Measurements from ENCODE around the gene MYO10. TPM values are rescaled to one million over a fixed set of nuclear protein-coding genes. Genes with fewer than 3 reads are reported as not detected.

MYO10 gene
- total and polyA plus RNA-seq, 4 experiments from 2014 or later, result 0.05 to 0.17 TPM; not detected in 2

DNA sequence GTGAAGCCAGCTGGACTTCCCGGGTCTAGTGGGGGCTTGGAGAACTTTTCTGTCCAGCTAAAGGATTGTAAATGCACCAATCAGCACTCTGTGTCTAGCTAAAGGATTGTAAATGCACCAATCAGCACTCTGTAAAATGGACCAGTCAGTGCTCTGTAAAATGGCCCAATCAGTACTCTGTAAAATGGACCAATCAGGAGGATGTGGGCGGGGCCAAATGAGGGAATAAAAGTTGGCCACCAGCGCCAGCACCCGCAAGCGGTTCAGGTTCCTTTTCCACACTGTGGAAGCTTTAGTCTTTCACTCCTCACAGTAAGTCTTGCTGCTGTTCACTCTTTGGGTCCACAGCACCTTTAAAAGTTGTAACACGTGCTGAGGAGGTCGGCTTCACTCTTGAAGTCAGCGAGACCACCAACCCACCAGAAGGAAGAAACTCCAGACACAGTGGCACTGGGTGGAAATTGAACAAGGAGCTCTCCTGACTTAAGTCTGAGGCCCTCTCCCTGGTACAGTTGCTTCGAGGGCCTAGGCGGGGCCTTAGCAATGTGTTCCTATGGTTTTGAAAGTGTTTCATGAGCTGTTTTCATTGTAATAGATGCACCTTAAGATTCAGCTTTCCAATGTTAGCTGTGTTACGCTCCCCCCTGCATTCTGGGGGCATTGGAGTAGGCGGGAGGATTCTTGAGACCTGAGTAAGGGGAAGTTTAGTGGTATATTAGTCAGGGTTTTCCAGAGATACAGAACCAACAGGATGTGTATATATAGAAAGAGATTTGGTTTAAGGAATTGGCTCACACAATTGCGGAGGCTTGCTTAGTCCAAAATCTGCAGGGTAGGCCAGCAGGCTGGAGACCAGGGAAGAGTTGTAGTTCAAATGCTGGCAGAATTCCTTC lies 21.5 kb upstream of the MYO10 start:
- no peak for DNase-seq
- Histone ChIP-seq H3K4me3 (ENCODE audit: low read length in 2 of 2) (no peak overlapping the region), H3K36me3 (ENCODE audit: insufficient read depth, low read length) (no peaks in the 10 kb centered on the region), H3K4me1 (ENCODE audit: insufficient read depth, low read length) (no peaks in the 10 kb centered on the region), H3K27me3 (ENCODE audit: insufficient read depth, low read length) (no peaks in the 10 kb centered on the region), H3K27ac (ENCODE audit: low read depth, low read length) (no peak overlapping the region), H3K9me3 (ENCODE audit: control insufficient read depth in 1 of 2, low read length in 2 of 2) (no peaks in the 10 kb centered on the region)
- Mint-ChIP-seq H3K4me3 (no peak overlapping the region), H3K9me3 (peaks cover 0 to 4% (median 2%) of the 10 kb centered on the region in 8 donors), H3K36me3 (no peaks in the 10 kb centered on the region), H3K4me1 (no peaks in the 10 kb centered on the region), H3K27me3 (no peaks in the 10 kb centered on the region), H3K27ac (no peak overlapping the region)
- intact Hi-C loops (cut with micrococcal nuclease), result no loop called here
- CTCF ChIA-PET (ENCODE audit: partially characterized antibody), result no interaction called here
- POLR2A ChIA-PET (ENCODE audit: partially characterized antibody), result no interaction called here

DNA sequence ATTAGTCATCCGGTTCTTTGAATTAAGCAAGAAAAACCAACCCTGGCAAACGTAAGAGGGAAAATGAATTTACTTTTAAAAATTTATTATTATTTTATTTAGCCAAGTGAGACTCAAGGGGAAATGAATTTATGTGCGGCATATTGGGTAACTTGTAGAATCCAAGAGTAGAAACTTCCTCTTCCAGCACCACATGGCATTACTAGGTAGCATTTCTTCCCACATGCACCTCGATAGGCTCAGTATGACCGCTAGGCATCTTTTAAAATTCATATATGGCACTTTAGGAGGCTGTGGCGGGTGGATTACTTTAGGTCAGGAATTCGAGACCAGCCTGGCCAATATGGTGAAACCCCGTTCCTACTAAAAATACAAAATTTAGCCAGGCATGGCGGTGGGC lies 17.6 kb upstream of the MYO10 start:
- Mint-ChIP-seq H3K27ac (no peak overlapping the region), H3K4me3 (no peak overlapping the region), H3K4me1 (no peaks in the 10 kb centered on the region), H3K9me3 (peaks cover 0 to 11% (median 3%) of the 10 kb centered on the region in 8 donors), H3K27me3 (no peaks in the 10 kb centered on the region), H3K36me3 (no peaks in the 10 kb centered on the region)
- no peaks in the 10 kb centered on the region for H3K4me1 ChIP-seq (ENCODE audit: insufficient read depth, low read length)
- no peaks in the 10 kb centered on the region for H3K9me3 ChIP-seq (ENCODE audit: control insufficient read depth in 1 of 2, low read length in 2 of 2)
- ChIA-PET CTCF (ENCODE audit: partially characterized antibody) (no interaction called here), POLR2A (ENCODE audit: partially characterized antibody) (no interaction called here)
- H3K27me3 ChIP-seq (ENCODE audit: insufficient read depth, low read length), result no peaks in the 10 kb centered on the region
- intact Hi-C loops (cut with micrococcal nuclease), result no loop called here
- no peaks in the 10 kb centered on the region for H3K36me3 ChIP-seq (ENCODE audit: insufficient read depth, low read length)
- H3K27ac ChIP-seq (ENCODE audit: low read depth, low read length), result no peak overlapping the region
- H3K4me3 ChIP-seq (ENCODE audit: low read length in 2 of 2), result no peak overlapping the region
- DNase-seq, result no peak

DNA sequence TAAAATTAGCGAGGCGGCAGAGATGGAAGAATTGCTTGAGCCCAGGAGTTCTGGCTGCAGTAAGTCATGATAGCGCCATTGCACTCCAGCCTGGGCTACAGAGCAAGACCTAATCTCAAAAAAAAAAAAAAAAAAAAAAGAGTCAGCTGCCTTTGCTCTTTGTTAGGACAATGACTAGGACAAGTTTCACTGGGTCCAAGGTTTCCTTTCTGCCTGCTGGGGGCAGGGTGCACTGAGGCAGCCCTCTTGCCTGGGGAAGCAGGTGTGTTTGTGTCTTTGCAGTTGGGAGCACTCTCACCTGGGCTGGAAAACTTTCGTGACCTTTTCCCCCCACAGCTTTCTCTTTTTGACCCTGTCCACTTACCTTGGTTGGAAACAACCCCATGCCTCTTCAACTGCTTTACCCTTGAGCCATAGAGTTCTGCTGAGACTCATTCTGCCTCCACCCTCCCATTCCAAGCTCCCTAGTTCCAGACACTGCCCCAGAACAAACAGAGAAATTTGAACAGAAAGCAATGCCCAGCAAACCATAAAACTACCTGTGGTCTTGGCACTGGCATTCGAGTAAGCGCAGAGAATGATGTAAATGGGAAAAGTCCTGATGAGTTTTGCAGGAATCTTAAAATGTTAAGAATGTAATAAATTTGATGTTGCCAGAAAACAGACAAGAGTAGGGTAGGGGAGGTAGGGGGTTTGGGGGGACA lies 17.0 kb upstream of the MYO10 start:
- intact Hi-C loops (cut with micrococcal nuclease), result no loop called here
- H3K9me3 Mint-ChIP-seq, result peaks cover 0 to 11% (median 4%) of the 10 kb centered on the region in 8 donors
- no peaks in the 10 kb centered on the region for H3K4me1 Mint-ChIP-seq
- no peak for DNase-seq
- Histone ChIP-seq H3K27me3 (ENCODE audit: insufficient read depth, low read length) (no peaks in the 10 kb centered on the region), H3K36me3 (ENCODE audit: insufficient read depth, low read length) (no peaks in the 10 kb centered on the region), H3K9me3 (ENCODE audit: control insufficient read depth in 1 of 2, low read length in 2 of 2) (no peaks in the 10 kb centered on the region), H3K4me1 (ENCODE audit: insufficient read depth, low read length) (no peaks in the 10 kb centered on the region), H3K27ac (ENCODE audit: low read depth, low read length) (no peak overlapping the region), H3K4me3 (ENCODE audit: low read length in 2 of 2) (no peak overlapping the region)
- no peaks in the 10 kb centered on the region for H3K36me3 Mint-ChIP-seq
- POLR2A ChIA-PET (ENCODE audit: partially characterized antibody), result no interaction called here
- no peaks in the 10 kb centered on the region for H3K27me3 Mint-ChIP-seq
- CTCF ChIA-PET (ENCODE audit: partially characterized antibody), result no interaction called here
- H3K4me3 Mint-ChIP-seq, result no peak overlapping the region
- H3K27ac Mint-ChIP-seq, result no peak overlapping the region

DNA sequence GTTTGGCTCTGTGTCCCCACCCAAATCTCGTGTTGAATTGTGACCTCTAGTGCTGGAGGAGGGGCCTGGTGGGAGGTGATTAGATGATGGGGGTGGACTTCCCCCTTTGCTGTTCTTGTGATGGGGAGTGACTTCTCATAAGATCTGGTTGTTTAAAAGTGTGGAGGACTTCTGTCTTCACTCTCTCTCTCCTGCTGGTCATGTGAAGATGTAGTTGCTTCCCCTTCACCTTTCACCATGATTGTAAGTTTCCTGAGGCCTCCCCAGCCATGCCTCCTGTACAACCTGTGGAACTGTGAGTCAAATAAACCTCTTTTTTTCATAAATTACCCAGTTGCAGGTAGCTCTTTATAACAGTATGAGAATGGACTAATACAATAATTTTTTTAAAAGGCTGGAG lies 10.6 kb upstream of the MYO10 start:
- no peak overlapping the region for H3K4me3 ChIP-seq (ENCODE audit: low read length in 2 of 2)
- no peak for DNase-seq
- Mint-ChIP-seq H3K27ac (no peak overlapping the region), H3K27me3 (no peaks in the 10 kb centered on the region), H3K4me1 (no peaks in the 10 kb centered on the region), H3K4me3 (no peak overlapping the region), H3K36me3 (no peaks in the 10 kb centered on the region), H3K9me3 (peaks cover 9 to 29% (median 20%) of the 10 kb centered on the region in 8 donors)
- ChIA-PET POLR2A (ENCODE audit: partially characterized antibody) (no interaction called here), CTCF (ENCODE audit: partially characterized antibody) (no interaction called here)
- H3K9me3 ChIP-seq (ENCODE audit: control insufficient read depth in 1 of 2, low read length in 2 of 2), result no peaks in the 10 kb centered on the region
- no peaks in the 10 kb centered on the region for H3K4me1 ChIP-seq (ENCODE audit: insufficient read depth, low read length)
- H3K27me3 ChIP-seq (ENCODE audit: insufficient read depth, low read length), result no peaks in the 10 kb centered on the region
- H3K27ac ChIP-seq (ENCODE audit: low read depth, low read length), result no peak overlapping the region
- intact Hi-C loops (cut with micrococcal nuclease), result no loop called here
- no peaks in the 10 kb centered on the region for H3K36me3 ChIP-seq (ENCODE audit: insufficient read depth, low read length)

DNA sequence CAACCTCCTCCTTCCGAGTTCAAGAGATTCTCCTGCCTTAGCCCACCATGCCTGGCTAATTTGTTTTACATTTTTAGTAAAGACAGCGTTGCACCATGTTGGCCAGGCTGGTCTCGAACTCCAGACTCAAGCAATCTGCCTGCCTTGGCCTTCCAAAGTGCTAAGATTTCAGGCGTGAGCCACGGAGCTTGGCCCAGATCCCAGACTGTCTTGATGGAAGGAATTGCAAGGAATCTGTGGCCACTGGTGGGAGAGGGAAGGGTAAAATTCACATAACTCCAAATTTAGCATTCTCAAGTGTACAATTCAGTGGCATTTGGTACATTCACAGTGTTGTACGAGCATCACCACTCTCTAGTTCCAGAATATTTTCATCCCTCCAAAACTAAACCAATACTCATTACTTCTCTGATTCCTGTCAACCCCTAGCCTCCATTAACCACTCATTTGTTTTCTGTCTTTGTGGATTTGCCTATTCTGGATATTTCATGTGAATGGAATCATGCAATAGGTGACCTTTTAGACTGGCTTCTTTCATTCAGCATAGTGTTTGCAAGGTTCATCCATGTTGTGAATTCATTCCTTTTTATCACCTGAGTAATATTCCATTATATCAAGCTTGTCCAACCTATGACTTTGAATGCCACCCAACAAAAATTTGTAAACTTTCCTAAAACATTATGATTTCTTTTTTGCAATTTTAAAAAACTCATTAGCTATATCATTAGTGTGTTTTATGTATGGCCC lies 8.9 kb upstream of the MYO10 start:
- Histone ChIP-seq H3K4me3 (ENCODE audit: low read length in 2 of 2) (no peak overlapping the region), H3K9me3 (ENCODE audit: control insufficient read depth in 1 of 2, low read length in 2 of 2) (no peaks in the 10 kb centered on the region), H3K27ac (ENCODE audit: low read depth, low read length) (no peak overlapping the region), H3K27me3 (ENCODE audit: insufficient read depth, low read length) (no peaks in the 10 kb centered on the region), H3K36me3 (ENCODE audit: insufficient read depth, low read length) (no peaks in the 10 kb centered on the region), H3K4me1 (ENCODE audit: insufficient read depth, low read length) (no peaks in the 10 kb centered on the region)
- Mint-ChIP-seq H3K4me3 (no peak overlapping the region), H3K36me3 (no peaks in the 10 kb centered on the region), H3K9me3 (peaks cover 9 to 29% (median 20%) of the 10 kb centered on the region in 8 donors), H3K27ac (no peak overlapping the region), H3K4me1 (no peaks in the 10 kb centered on the region), H3K27me3 (peaks cover 0 to 5% of the 10 kb centered on the region in 2 donors)
- ChIA-PET CTCF (ENCODE audit: partially characterized antibody) (no interaction called here), POLR2A (ENCODE audit: partially characterized antibody) (no interaction called here)
- DNase-seq, result no peak
- intact Hi-C loops (cut with micrococcal nuclease), result no loop called here

DNA sequence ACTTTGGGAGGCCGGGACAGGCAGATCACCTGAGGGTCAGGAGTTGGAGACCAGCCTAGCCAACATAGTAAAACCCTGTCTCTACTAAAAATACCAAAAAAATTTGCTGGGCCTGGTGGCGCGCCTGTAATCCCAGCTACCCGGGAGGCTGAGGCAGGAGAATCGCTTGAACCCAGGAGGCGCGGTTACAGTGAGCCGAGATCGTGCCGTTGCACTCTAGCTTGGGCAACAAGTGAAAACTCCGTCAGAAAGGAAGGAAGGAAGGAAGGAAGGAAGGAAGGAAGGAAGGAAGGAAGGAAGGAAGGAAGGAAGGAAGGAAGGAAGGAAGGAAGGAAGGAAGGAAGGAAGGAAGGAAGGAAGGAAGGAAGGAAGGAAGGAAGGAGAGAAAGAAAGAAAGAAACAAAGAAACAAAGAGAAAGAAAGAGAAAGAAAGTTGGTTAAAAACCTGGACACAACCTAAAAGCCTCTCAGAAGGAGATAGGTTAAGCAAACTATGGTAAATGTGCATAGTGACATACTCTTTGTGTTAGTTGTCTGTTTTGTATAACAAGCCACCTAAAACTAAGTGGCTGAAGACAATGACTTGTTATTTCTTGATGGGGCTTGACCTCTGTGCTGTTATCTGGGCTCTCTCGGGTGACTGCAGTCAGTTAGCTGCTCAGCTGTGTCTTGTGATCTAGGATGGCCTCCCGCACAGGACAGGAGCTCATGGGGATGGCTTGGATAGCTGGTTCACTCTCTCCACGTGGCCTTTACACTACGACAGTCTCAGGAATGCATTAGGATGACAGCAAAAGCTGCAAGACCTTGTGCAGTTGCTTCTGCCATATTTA lies 8.0 kb upstream of the MYO10 start:
- no peaks in the 10 kb centered on the region for H3K36me3 Mint-ChIP-seq

More for the DNA sequence above, 8.0 kb upstream of the MYO10 start:
- CTCF ChIA-PET (ENCODE audit: partially characterized antibody), result no interaction called here
- H3K27ac Mint-ChIP-seq, result no peak overlapping the region
- H3K4me3 Mint-ChIP-seq, result no peak overlapping the region
- H3K36me3 ChIP-seq (ENCODE audit: insufficient read depth, low read length), result no peaks in the 10 kb centered on the region
- DNase-seq, result no peak
- no peak overlapping the region for H3K27ac ChIP-seq (ENCODE audit: low read depth, low read length)
- H3K4me3 ChIP-seq (ENCODE audit: low read length in 2 of 2), result no peak overlapping the region
- no peaks in the 10 kb centered on the region for H3K4me1 ChIP-seq (ENCODE audit: insufficient read depth, low read length)
- no peaks in the 10 kb centered on the region for H3K27me3 ChIP-seq (ENCODE audit: insufficient read depth, low read length)
- no peaks in the 10 kb centered on the region for H3K4me1 Mint-ChIP-seq
- POLR2A ChIA-PET (ENCODE audit: partially characterized antibody), result no interaction called here
- peaks cover 7 to 26% (median 17%) of the 10 kb centered on the region in 8 donors for H3K9me3 Mint-ChIP-seq
- peaks cover 0 to 5% of the 10 kb centered on the region in 2 donors for H3K27me3 Mint-ChIP-seq
- no peaks in the 10 kb centered on the region for H3K9me3 ChIP-seq (ENCODE audit: control insufficient read depth in 1 of 2, low read length in 2 of 2)
- intact Hi-C loops (cut with micrococcal nuclease), result no loop called here

Data from CD4-positive, alpha-beta memory T cell (primary cell).